A673 (cell line): ENCODE results near the gene B3GNT2.

Source experiments
- EZH2 ChIP-seq: fragments of 200-600 bp; sonication (generic); IDR thresholded peaks from 2 replicates; pipeline ENCODE4 v1.6.1; 2017; ENCODE audit warnings: borderline replicate concordance, low read depth, mild to moderate bottlenecking, mixed read lengths, antibody characterized with exemption, low read length; ENCODE audit not compliant: poor library complexity, severe bottlenecking
- TF ChIP-seq, protein P1 (sequence below): fragments of 300-800, 200-600 bp; sonication (generic); conservative IDR thresholded peaks from 2 replicates; pipeline ENCODE4 v1.5.1; 2017; ENCODE audit warnings: low read depth, mild to moderate bottlenecking, antibody characterized with exemption, low read length, moderate library complexity, mixed read lengths

DNA sequence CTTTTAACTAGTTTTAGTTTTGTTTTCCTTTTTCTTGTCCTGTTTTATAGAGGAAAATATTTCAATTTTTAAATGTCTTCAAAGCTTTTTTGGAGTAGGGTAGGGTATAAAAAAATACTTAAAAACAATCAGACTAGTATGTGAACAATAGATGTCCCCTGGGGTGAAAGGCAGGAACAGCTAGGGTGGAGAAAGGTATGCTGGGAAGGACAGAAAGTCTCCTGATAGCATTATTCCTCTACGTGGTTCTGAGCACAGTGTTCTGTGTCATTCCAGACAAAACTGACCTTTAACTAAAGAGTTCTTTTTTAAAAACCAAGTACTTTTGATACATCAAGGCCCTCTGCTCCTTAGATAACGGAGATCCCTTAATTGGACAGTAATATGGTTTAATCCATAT is 32.1 kb upstream of the B3GNT2 start:
- TF ChIP-seq, protein P1, sequence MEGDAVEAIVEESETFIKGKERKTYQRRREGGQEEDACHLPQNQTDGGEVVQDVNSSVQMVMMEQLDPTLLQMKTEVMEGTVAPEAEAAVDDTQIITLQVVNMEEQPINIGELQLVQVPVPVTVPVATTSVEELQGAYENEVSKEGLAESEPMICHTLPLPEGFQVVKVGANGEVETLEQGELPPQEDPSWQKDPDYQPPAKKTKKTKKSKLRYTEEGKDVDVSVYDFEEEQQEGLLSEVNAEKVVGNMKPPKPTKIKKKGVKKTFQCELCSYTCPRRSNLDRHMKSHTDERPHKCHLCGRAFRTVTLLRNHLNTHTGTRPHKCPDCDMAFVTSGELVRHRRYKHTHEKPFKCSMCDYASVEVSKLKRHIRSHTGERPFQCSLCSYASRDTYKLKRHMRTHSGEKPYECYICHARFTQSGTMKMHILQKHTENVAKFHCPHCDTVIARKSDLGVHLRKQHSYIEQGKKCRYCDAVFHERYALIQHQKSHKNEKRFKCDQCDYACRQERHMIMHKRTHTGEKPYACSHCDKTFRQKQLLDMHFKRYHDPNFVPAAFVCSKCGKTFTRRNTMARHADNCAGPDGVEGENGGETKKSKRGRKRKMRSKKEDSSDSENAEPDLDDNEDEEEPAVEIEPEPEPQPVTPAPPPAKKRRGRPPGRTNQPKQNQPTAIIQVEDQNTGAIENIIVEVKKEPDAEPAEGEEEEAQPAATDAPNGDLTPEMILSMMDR: no peak
- no peak for TF ChIP-seq EZH2
